ENCODE results near the gene RAB44. TPM values are rescaled to one million over a fixed set of nuclear protein-coding genes. Genes with fewer than 3 reads are reported as not detected.

Gene RAB44
- total RNA-seq, 1 experiment from 2014 or later, result not detected

- H4K91ac ChIP-seq (ENCODE audit: insufficient read length, low read depth, low read length), result no peak overlapping the region
- H3K9me3 Mint-ChIP-seq, result no peaks in the 10 kb centered on the region; a peak in 2 of 5 replicates
- H2AK5ac ChIP-seq (ENCODE audit: insufficient read length, low read length), result no peak overlapping the region
- no peak overlapping the region for H3K56ac ChIP-seq (ENCODE audit: insufficient read length, low read depth, low read length)
- no peak overlapping the region for H3K4ac ChIP-seq (ENCODE audit: low read depth, low read length)
- no CpG with 5 or more reads among the region's 6 CpGs for WGBS (ENCODE audit: extremely low coverage, insufficient read length, low lambda C conversion rate)
- no peak overlapping the region for H3K27ac Mint-ChIP-seq
- no peaks in the 10 kb centered on the region for H3K9me3 ChIP-seq (ENCODE audit: control insufficient read depth, low read depth, low read length)
- no peak overlapping the region for H2BK5ac ChIP-seq (ENCODE audit: insufficient read length, low read length)
- H3K14ac ChIP-seq (ENCODE audit: insufficient read depth, low read length), result no peak overlapping the region
- no peak overlapping the region for H2BK12ac ChIP-seq (ENCODE audit: insufficient read length, low read depth, low read length)
- H3K79me1 ChIP-seq (ENCODE audit: insufficient read depth, low read depth, low read length, poor library complexity, severe bottlenecking), result no peaks in the 10 kb centered on the region
- no peaks in the 10 kb centered on the region for H4K20me1 ChIP-seq (ENCODE audit: control insufficient read depth, insufficient read depth, insufficient read length)
- no peak overlapping the region for H3K23ac ChIP-seq (ENCODE audit: insufficient read length, low read depth, low read length)
- no peak overlapping the region for H3K27ac ChIP-seq (ENCODE audit: insufficient read length, low read depth, low read length)
- no peak overlapping the region for H2BK120ac ChIP-seq (ENCODE audit: low read depth, low read length, poor library complexity, severe bottlenecking)
- peaks cover 5% of the 10 kb centered on the region for H3K23me2 ChIP-seq (ENCODE audit: insufficient read length, low read depth, low read length, poor library complexity, severe bottlenecking)
- H3K36me3 Mint-ChIP-seq (ENCODE audit: insufficient read depth in 1 of 3, low read depth in 3 of 3), result peaks cover 0 to 40% (median 11%) of the 10 kb centered on the region in 3 experiments; a peak in 3 of 7 replicates
- no peak overlapping the region for H2BK15ac ChIP-seq (ENCODE audit: low read depth, low read length)
- no peak overlapping the region for H3K18ac ChIP-seq (ENCODE audit: insufficient read length, low read depth, low read length)
- no peak overlapping the region for H2AFZ ChIP-seq (ENCODE audit: low read length)
- no peak overlapping the region for H4K8ac ChIP-seq (replicated peaks; ENCODE audit: insufficient read length, low read depth, low read length)
- no peak overlapping the region for H2BK20ac ChIP-seq (ENCODE audit: low read depth, low read length, poor library complexity, severe bottlenecking)
- no peak overlapping the region for H3K9ac ChIP-seq (ENCODE audit: extremely low read depth, insufficient read length, low read length)
- TF ChIP-seq CTCF (conservative IDR thresholded peaks at IDR 0.05), result no peak
- no peaks in the 10 kb centered on the region for H3K4me1 ChIP-seq (ENCODE audit: insufficient read depth, low read length)
- no peak overlapping the region for H3K4me2 ChIP-seq (ENCODE audit: insufficient read depth, insufficient read length, low read length)
- no peak overlapping the region for H4K5ac ChIP-seq (ENCODE audit: insufficient read length, low read depth, low read length)
- H3K27me3 Mint-ChIP-seq (ENCODE audit: low read depth), result peaks cover 10% of the 10 kb centered on the region
- no peak overlapping the region for H3T11ph ChIP-seq (ENCODE audit: low read length)
- peaks cover 11 to 14% of the 10 kb centered on the region in 2 experiments for H3K4me1 Mint-ChIP-seq
- no peak overlapping the region for H3K4me3 Mint-ChIP-seq
- no peak for DNase-seq
- H3K27me3 ChIP-seq (ENCODE audit: insufficient read depth, low read length), result peaks cover under 1% of the 10 kb centered on the region; the same call in 1 of the 2 replicates
- no peaks in the 10 kb centered on the region for H3K79me2 ChIP-seq (ENCODE audit: insufficient read depth, low read length)
Measured at GRCh38 chr6:36684447-36684812, 13.2 kb upstream of the RAB44 start.
